Thyroid gland (tissue), 4 donors: ENCODE data around the gene CCNQ. TPM values are rescaled to one million over a fixed set of nuclear protein-coding genes. Genes with fewer than 3 reads are reported as not detected.

Source experiments
- DNase-seq, 2 donors: peaks; one replicate each; pipeline ENCODE4 v3.0.0-alpha.2; 2019
- H3K27ac ChIP-seq, 3 donors: fragments of 200-600 bp; sonication (generic); 1 replicate in 2 of 3; 2 replicates in 1 of 3; pipeline ENCODE4 v1.5.1; 2016 to 2019; ENCODE audit warnings: mild to moderate bottlenecking in 1 of 3, moderate library complexity in 1 of 3
- H3K27me3 ChIP-seq: fragments of 200-600 bp; sonication (generic); one replicate; pipeline ENCODE4 v1.5.1; 2019
- H3K36me3 ChIP-seq, 2 donors: fragments of 200-600 bp; sonication (generic); one replicate each; pipeline ENCODE4 v1.5.1; 2016 to 2019
- H3K4me1 ChIP-seq, 2 donors: fragments of 200-600 bp; sonication (generic); one replicate each; pipeline ENCODE4 v1.5.1; 2017 to 2019
- H3K4me3 ChIP-seq, 3 donors: fragments of 200-600 bp; sonication (generic); replicated peaks in 1 of 3; 1 replicate in 2 of 3; 2 replicates in 1 of 3; pipeline ENCODE4 v1.5.1; 2016; ENCODE audit warnings: mild to moderate bottlenecking in 1 of 3
- H3K9me3 ChIP-seq: fragments of 200-600 bp; sonication (generic); one replicate; pipeline ENCODE4 v1.5.1; 2017
- CTCF ChIP-seq, 6 experiments: fragments of 200-600 bp in 3 of 6; fragments of 450-650 bp in 3 of 6; sonication (generic) in 3 of 6; IDR thresholded peaks; one replicate each; pipeline ENCODE4 v1.5.1; 2016 to 2019; ENCODE audit warnings: antibody characterized with exemption in 6 of 6, mild to moderate bottlenecking in 2 of 6, inconsistent platforms in 1 of 6, moderate library complexity in 1 of 6
- POLR2A ChIP-seq, 2 donors: fragments of 450-650 bp; IDR thresholded peaks; one replicate each; pipeline ENCODE4 v1.6.1; 2017; ENCODE audit warnings: antibody characterized with exemption in 2 of 2, mild to moderate bottlenecking in 2 of 2, moderate library complexity in 1 of 2
- WGBS, 2 donors: methylation state at CpG; one replicate each; pipeline ENCODE4 v1.1.5; 2017; 5-methylcytosine and 5-hydroxymethylcytosine counted together
- intact Hi-C: fragments of 100-400 bp; cut with DNase I; formaldehyde crosslinking; loops from one replicate; pipeline ENCODE4 v1.15.1; 2023
- total RNA-seq, 4 donors: library from RNA; depleted of rRNA; stranded (reverse); fragments of >200 nt; gene quantifications; one replicate each; pipeline ENCODE4 v1.2.3, GENCODE V29; 2016

CCNQ gene
- total RNA-seq, 4 donors from 2014 or later: 22.0 to 43.3 (median 33.0) TPM

DNA sequence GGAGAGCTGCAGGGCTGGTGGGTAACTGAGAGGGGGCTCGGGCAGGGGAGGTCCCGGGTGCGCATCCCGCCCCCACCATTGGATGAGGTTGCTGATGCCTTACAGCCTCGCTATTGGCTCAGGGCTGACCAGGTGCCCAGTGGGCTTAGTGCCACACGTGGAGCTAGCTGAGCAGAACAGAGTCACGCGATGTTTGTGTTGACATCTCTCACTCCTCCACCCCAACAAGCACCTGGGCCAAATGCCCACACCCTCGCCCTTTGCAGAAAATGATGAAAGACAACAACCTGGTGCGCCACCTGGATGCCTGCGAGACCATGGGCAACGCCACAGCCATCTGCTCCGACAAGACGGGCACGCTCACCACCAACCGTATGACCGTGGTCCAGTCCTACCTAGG, 49.7 kb downstream of the CCNQ start:
- Histone ChIP-seq H3K4me1 (no peaks in the 10 kb centered on the region), H3K36me3 (no peaks in the 10 kb centered on the region), H3K27ac (no peak overlapping the region), H3K9me3 (no peaks in the 10 kb centered on the region), H3K27me3 (no peaks in the 10 kb centered on the region), H3K4me3 (no peak overlapping the region)
- DNase-seq: no peak
- TF ChIP-seq POLR2A (IDR thresholded peaks at IDR 0.05) (no peak), CTCF (IDR thresholded peaks at IDR 0.05) (no peak)
- WGBS, 2 donors: 100% methylated on average over 1 of the region's 17 CpGs; no CpG with 5 or more reads in 1 of the 2 donors
- intact Hi-C loops: no loop called here

DNA sequence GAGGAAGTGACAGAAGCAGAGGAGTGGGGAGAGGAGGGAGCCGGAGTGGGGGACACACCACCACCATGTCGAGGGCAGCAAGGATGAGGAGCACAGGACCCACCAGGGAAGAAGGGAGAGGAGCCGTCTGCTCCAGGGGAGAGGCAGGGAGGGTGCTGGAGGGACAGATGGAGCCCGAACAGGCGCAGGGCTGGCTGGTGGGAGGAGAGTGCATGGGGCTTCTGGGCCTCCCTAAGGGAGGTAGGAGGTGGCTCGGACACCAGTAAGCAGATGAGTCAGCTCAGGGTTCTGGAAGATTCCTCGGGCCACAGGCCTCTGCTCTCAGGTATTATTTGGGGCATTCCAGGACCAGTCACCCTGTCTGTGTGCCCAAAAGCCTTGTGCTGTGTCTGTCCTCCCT, 51.7 kb downstream of the CCNQ start:
- 63 to 65% methylated on average over 5 to 7 of the region's 7 CpGs for WGBS, 2 donors
- Histone ChIP-seq H3K4me3 (no peak overlapping the region), H3K27me3 (no peaks in the 10 kb centered on the region), H3K4me1 (no peaks in the 10 kb centered on the region), H3K36me3 (no peaks in the 10 kb centered on the region), H3K27ac (no peak overlapping the region), H3K9me3 (no peaks in the 10 kb centered on the region)
- TF ChIP-seq POLR2A (IDR thresholded peaks at IDR 0.05) (no peak), CTCF (IDR thresholded peaks at IDR 0.05) (no peak)
- intact Hi-C loops: no loop called here
- DNase-seq: no peak

GRCh38 chrX:153546386-153546785, 52.6 kb downstream of the CCNQ start:
- no peak overlapping the region for H3K27ac ChIP-seq
- no peak for DNase-seq
- no peak for TF ChIP-seq CTCF (IDR thresholded peaks at IDR 0.05)
- H3K4me3 ChIP-seq: no peak overlapping the region
- no peaks in the 10 kb centered on the region for H3K27me3 ChIP-seq
- WGBS, 2 donors: 77 to 84% methylated on average over 5 of the region's 11 CpGs
- intact Hi-C loops: no loop called here
- H3K4me1 ChIP-seq: no peaks in the 10 kb centered on the region
- no peaks in the 10 kb centered on the region for H3K36me3 ChIP-seq
- H3K9me3 ChIP-seq: no peaks in the 10 kb centered on the region

DNA sequence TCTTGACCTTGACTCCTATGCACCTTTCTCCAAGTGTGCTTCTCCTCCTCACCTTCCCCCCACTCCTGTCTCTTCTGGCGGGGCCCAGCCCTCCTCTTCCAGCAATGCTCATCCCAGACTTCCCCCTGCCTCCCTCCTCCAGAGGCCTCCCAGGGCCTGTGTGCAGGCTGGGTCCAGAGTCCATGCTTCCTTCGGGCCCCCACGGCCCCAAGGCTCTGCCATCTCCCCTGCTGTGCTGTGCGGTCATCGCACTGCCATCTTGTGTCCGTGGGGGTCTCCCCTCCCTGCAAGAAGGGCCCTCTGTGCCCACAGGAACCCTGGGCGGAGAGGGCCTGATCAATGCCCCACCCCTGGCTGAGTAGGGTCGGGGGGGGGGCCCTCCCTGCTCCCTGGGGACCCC, 54.2 kb downstream of the CCNQ start:
- TF ChIP-seq CTCF (IDR thresholded peaks at IDR 0.05): no peak
- no peak for TF ChIP-seq POLR2A (IDR thresholded peaks at IDR 0.05)
- Histone ChIP-seq H3K36me3 (no peaks in the 10 kb centered on the region), H3K27ac (no peak overlapping the region), H3K9me3 (no peaks in the 10 kb centered on the region), H3K4me1 (no peaks in the 10 kb centered on the region), H3K4me3 (no peak overlapping the region), H3K27me3 (no peaks in the 10 kb centered on the region)
- 69 to 94% methylated on average over 1 to 5 of the region's 8 CpGs for WGBS, 2 donors
- DNase-seq: no peak
- intact Hi-C loops: no loop called here

GRCh38 chrX:153539979-153540358, 59.0 kb downstream of the CCNQ start:
- intact Hi-C loops: loop anchor here (10.0 kb wide), 1 partner anchor 415 kb away; no protein-coding TSS in a partner anchor
- WGBS, 2 donors: 71 to 79% methylated on average over 5 of the region's 9 CpGs
- DNase-seq: no peak

More at GRCh38 chrX:153539979-153540358, 59.0 kb downstream of the CCNQ start:
- H3K4me3 ChIP-seq: no peak overlapping the region
- TF ChIP-seq POLR2A (IDR thresholded peaks at IDR 0.05) (no peak), CTCF (IDR thresholded peaks at IDR 0.05) (no peak)
- H3K27ac ChIP-seq: no peak overlapping the region
- no peaks in the 10 kb centered on the region for H3K9me3 ChIP-seq
- no peaks in the 10 kb centered on the region for H3K4me1 ChIP-seq
- H3K36me3 ChIP-seq: no peaks in the 10 kb centered on the region
- H3K27me3 ChIP-seq: no peaks in the 10 kb centered on the region
